Caco-2 (cell line): Measurements from ENCODE around the gene TIMM9. TPM values are rescaled to one million over a fixed set of nuclear protein-coding genes. Genes with fewer than 3 reads are reported as not detected.

ENCODE experiments used
- Bru-seq: library from RNA; stranded (reverse); fragments of 400-500 nt; gene quantifications from one replicate; lab custom pipeline; 2021; lab: Mats Ljungman, UMichigan
- BruChase-seq, 2 experiments: library from RNA; stranded (reverse); fragments of 400-500 nt; gene quantifications; one replicate each; lab custom pipeline; 2021; lab: Mats Ljungman, UMichigan
- BruUV-seq: library from RNA; stranded (reverse); fragments of 400-500 nt; replicated peaks from 2 replicates; lab custom pipeline; 2021; lab: Mats Ljungman, UMichigan
- CTCF ChIA-PET: fragments of 300-600 bp; sonication (Branson Sonifier 250); formaldehyde crosslinking; loops from one replicate; lab custom pipeline; 2022; ENCODE audit warnings: antibody characterized with exemption; lab: Charles Lee
- POLR2A ChIA-PET: fragments of 300-600 bp; sonication (Branson Sonifier 250); formaldehyde crosslinking; loops from one replicate; lab custom pipeline; 2022; ENCODE audit warnings: antibody characterized with exemption; lab: Charles Lee
- DNase-seq, 2 experiments: peaks; one replicate each; pipeline versions ENCODE4 v3.0.0 to v3.0.0-alpha.2; 2020 to 2022
- H3K27me3 ChIP-seq: replicated peaks from 2 replicates; pipeline ENCODE4 v1.6.0; 2011; ENCODE audit warnings: low read length; ENCODE audit not compliant: control insufficient read depth, insufficient read depth
- H3K36me3 ChIP-seq: 2 replicates; pipeline ENCODE4 v1.5.1; 2011; ENCODE audit warnings: low read length; ENCODE audit not compliant: control insufficient read depth, insufficient read depth
- H3K4me1 ChIP-seq: fragments of 250-450 bp; sonication (Bioruptor Pico); 2 replicates; pipeline ENCODE4 v1.5.1; 2020; ENCODE audit warnings: mild to moderate bottlenecking
- H3K4me3 ChIP-seq: 2 replicates; pipeline ENCODE4 v1.5.1; 2011; ENCODE audit warnings: low read depth, mild to moderate bottlenecking, control low read depth, low read length
- H3K9me3 ChIP-seq: fragments of 250-450 bp; sonication (Bioruptor Pico); 2 replicates; pipeline ENCODE4 v1.5.1; 2020; ENCODE audit warnings: mild to moderate bottlenecking, moderate library complexity
- H3K27ac Mint-ChIP-seq: one replicate; pipeline ENCODE4 v1.8.0; 2022; ENCODE audit warnings: mixed read lengths; ENCODE audit not compliant: unreplicated experiment
- H3K27me3 Mint-ChIP-seq: one replicate; pipeline ENCODE4 v1.8.0; 2022; ENCODE audit warnings: mixed read lengths; ENCODE audit not compliant: insufficient read depth, unreplicated experiment
- H3K36me3 Mint-ChIP-seq: one replicate; pipeline ENCODE4 v1.8.0; 2022; ENCODE audit warnings: mild to moderate bottlenecking, mixed read lengths; ENCODE audit not compliant: insufficient read depth, unreplicated experiment
- H3K4me1 Mint-ChIP-seq: one replicate; pipeline ENCODE4 v1.8.0; 2022; ENCODE audit warnings: low read depth, mixed read lengths; ENCODE audit not compliant: unreplicated experiment
- H3K4me3 Mint-ChIP-seq: one replicate; pipeline ENCODE4 v1.8.0; 2022; ENCODE audit warnings: mild to moderate bottlenecking, moderate library complexity, mixed read lengths; ENCODE audit not compliant: unreplicated experiment
- H3K9me3 Mint-ChIP-seq: one replicate; pipeline ENCODE4 v1.8.0; 2022; ENCODE audit warnings: mixed read lengths; ENCODE audit not compliant: unreplicated experiment
- intact Hi-C: fragments of 100-400 bp; cut with micrococcal nuclease; formaldehyde crosslinking; loops from one replicate; pipeline ENCODE4 v1.10.0; 2022; ENCODE audit not compliant: unreplicated experiment
- long read RNA-seq: library from polyadenylated mRNA; stranded (forward); transcript quantifications from one replicate; pipeline ENCODE4 v2.0.0, GENCODE V29; 2022
- total RNA-seq: library from RNA; stranded (reverse); gene quantifications from 2 replicates; pipeline ENCODE4 v1.2.3, GENCODE V29; 2022
- TF ChIP-seq, protein P1 (sequence below), 2 experiments: fragments of 200-600 bp in 1 of 2; IDR thresholded peaks; 1 replicate in 1 of 2; 2 replicates in 1 of 2; pipeline versions ENCODE4 v1.5.1 to v1.8.0; 2011 to 2022; ENCODE audit warnings: antibody characterized with exemption in 1 of 2, control low read depth in 1 of 2, inconsistent platforms in 1 of 2, low read depth in 1 of 2, low read length in 1 of 2, mild to moderate bottlenecking in 1 of 2, moderate library complexity in 1 of 2; ENCODE audit not compliant: insufficient read depth in 1 of 2, severe bottlenecking in 1 of 2, unreplicated experiment in 1 of 2

TIMM9 gene, protein sequence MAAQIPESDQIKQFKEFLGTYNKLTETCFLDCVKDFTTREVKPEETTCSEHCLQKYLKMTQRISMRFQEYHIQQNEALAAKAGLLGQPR
- total RNA-seq (68.5 and 69.2 TPM in 2 replicates), Bru-seq, nascent RNA (percentile 82 among the genes with signal in this experiment), BruChase-seq, experiment 1, labeled RNA remaining after a 2-hour chase (percentile 85 among the genes with signal in this experiment), BruChase-seq, experiment 2, labeled RNA remaining after a 6-hour chase (percentile 84 among the genes with signal in this experiment)
- long read RNA-seq, partial matches to known transcripts: 21 of 28 reads
- long read RNA-seq, other reads (novel, unspliced or antisense): 2 of 28 reads

DNA sequence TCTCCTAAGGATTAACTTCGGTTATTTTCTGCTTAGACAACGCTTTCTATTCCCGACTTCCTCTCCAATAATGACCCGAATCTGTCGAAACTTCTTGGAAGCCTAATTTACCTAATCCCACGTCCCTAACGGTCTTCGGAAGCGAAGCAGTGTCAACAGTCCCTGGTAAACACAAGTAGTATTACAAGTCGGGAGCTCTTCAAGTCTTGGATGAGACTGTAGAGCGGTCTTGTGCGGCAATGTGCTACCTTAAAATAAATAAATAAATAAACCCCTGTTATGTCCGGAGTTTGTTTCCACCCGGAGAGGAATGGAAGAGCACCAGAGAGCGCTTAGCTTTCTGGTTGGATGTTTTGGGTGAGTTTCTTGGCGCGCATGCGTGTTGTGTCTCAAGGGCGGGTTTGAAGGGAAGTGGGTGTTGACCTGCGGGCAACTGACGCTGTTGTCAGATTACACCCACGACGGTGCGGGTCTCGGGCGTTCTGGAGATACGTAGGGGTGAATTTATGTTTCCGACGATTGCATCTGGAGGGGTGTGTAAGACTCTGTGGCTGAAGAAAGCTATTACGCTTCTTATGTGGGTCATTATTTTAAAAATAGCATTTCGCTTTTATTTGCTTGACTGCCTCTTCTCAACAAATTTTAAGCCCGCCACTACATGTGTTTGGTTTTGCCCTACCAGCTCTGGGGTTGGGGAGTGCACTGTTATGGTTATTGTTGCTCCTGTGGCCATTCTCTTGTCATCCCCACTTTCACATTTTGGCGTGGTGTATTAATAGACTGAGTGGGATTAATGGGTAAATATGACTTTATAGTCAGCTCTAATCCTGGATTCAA lies at the start of gene TIMM9, which contains the start of gene KIAA0586:
Gene TIMM9, minus strand, starts transcription at position 251 of the 837 bp plus-strand sequence. CDS start 15,586 bp downstream, outside the sequence.
Gene KIAA0586, plus strand, starts transcription at position 439 of the 837 bp plus-strand sequence. CDS start 546 bp downstream, outside the sequence.
- H3K36me3 ChIP-seq: no peaks in the 10 kb centered on the region; the same call in 1 of the 2 replicates
- peak within 1 kb of the TSS; percentile 97 for H3K4me3 Mint-ChIP-seq
- DNase-seq: peak; percentile 93 to 98
- peaks cover 38% of the 10 kb centered on the region for H3K36me3 Mint-ChIP-seq
- intact Hi-C loops: no loop called here
- H3K27me3 Mint-ChIP-seq: no peaks in the 10 kb centered on the region
- no peaks in the 10 kb centered on the region for H3K9me3 ChIP-seq
- peak within 1 kb of the TSS; percentile 93 for H3K27ac Mint-ChIP-seq
- TF ChIP-seq, protein P1, sequence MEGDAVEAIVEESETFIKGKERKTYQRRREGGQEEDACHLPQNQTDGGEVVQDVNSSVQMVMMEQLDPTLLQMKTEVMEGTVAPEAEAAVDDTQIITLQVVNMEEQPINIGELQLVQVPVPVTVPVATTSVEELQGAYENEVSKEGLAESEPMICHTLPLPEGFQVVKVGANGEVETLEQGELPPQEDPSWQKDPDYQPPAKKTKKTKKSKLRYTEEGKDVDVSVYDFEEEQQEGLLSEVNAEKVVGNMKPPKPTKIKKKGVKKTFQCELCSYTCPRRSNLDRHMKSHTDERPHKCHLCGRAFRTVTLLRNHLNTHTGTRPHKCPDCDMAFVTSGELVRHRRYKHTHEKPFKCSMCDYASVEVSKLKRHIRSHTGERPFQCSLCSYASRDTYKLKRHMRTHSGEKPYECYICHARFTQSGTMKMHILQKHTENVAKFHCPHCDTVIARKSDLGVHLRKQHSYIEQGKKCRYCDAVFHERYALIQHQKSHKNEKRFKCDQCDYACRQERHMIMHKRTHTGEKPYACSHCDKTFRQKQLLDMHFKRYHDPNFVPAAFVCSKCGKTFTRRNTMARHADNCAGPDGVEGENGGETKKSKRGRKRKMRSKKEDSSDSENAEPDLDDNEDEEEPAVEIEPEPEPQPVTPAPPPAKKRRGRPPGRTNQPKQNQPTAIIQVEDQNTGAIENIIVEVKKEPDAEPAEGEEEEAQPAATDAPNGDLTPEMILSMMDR (IDR thresholded peaks at IDR 0.05; ENCODE audit: insufficient read depth in 1 of 2, low read depth in 1 of 2, low read length in 1 of 2, severe bottlenecking in 1 of 2, unreplicated experiment in 1 of 2): no peak
- H3K4me1 ChIP-seq: peaks cover 3% of the 10 kb centered on the region; the same call in 1 of the 2 replicates
- peak within 1 kb of the TSS; percentile 71 for H3K4me3 ChIP-seq
- H3K4me1 Mint-ChIP-seq: no peaks in the 10 kb centered on the region
- no TSS peak for BruUV-seq
- ChIA-PET CTCF (interaction anchor here (0.8 kb wide), 1 partner anchor 31 kb away, joined by 3 read pairs; the partner anchor contains the start of gene TOMM20L), POLR2A (interaction anchor here (0.8 to 0.9 kb wide), 2 partner anchors 16 to 31 kb away, joined by 3 read pairs; partner anchors contain the start of gene TOMM20L)
- no peaks in the 10 kb centered on the region for H3K27me3 ChIP-seq
- H3K9me3 Mint-ChIP-seq: no peaks in the 10 kb centered on the region

DNA sequence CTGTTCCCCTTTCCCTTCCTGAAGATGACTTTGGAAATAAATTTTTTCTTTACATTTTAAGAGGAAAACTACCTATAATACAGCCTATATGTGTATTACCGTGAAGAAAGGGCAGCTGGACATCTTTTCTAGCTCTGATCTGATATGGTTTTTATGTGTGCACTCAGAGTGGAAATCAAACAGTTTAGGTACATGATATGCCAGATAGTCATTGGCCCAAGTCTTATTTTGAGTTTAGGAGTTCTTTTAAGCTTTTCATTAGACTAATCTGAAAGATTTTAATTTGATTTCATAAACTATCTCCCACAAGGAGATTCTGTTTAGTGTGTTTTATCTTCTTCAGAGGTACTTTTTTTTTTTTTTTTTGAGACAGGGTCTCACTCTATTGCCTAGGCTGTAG lies 49.0 kb upstream of the TIMM9 start:
- Histone ChIP-seq H3K4me1 (no peaks in the 10 kb centered on the region), H3K27me3 (no peaks in the 10 kb centered on the region), H3K4me3 (no peak overlapping the region), H3K36me3 (no peaks in the 10 kb centered on the region), H3K9me3 (no peaks in the 10 kb centered on the region)
- DNase-seq: no peak
- CTCF ChIA-PET: interaction anchor here (0.6 to 0.7 kb wide), 2 partner anchors 62 to 952 kb away, joined by 5 read pairs; no protein-coding TSS in a partner anchor
- Mint-ChIP-seq H3K27me3 (no peaks in the 10 kb centered on the region), H3K36me3 (peaks cover 6% of the 10 kb centered on the region), H3K4me1 (no peaks in the 10 kb centered on the region), H3K27ac (no peak overlapping the region), H3K4me3 (no peak overlapping the region), H3K9me3 (no peaks in the 10 kb centered on the region)
- TF ChIP-seq, protein P1 (IDR thresholded peaks at IDR 0.05; ENCODE audit: insufficient read depth in 1 of 2, low read depth in 1 of 2, low read length in 1 of 2, severe bottlenecking in 1 of 2, unreplicated experiment in 1 of 2): no peak
- BruUV-seq: no TSS peak
- POLR2A ChIA-PET: no interaction called here
- intact Hi-C loops: no loop called here

DNA sequence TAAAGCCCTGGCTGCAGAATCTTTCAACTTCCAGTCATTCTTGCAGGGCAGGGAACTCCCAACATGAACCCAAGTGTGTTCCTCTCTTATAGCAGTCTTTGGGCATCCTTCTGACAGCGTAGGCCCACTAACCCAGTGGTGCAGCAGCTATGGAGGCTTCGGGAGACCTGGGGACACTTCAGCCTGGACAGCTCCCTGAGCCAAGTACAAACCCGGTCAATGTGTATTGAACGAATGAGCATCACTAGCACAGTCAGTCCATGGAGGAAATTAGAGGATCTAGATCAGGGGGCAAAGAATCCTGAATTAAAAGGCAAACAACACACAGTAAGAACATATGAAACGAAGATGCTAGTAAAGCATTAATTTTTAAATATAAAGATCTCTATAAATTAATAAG lies 42.0 kb upstream of the TIMM9 start:
- DNase-seq: no peak
- Histone ChIP-seq H3K4me1 (no peaks in the 10 kb centered on the region; the same call in 1 of the 2 replicates), H3K4me3 (no peak overlapping the region), H3K9me3 (no peaks in the 10 kb centered on the region), H3K36me3 (no peaks in the 10 kb centered on the region), H3K27me3 (no peaks in the 10 kb centered on the region)
- Mint-ChIP-seq H3K4me3 (no peak overlapping the region), H3K4me1 (no peaks in the 10 kb centered on the region), H3K27me3 (no peaks in the 10 kb centered on the region), H3K36me3 (peaks cover 14% of the 10 kb centered on the region), H3K9me3 (no peaks in the 10 kb centered on the region), H3K27ac (peak overlapping the region; percentile 49)
- BruUV-seq: no TSS peak
- POLR2A ChIA-PET: no interaction called here
- CTCF ChIA-PET: no interaction called here
- intact Hi-C loops: no loop called here
- TF ChIP-seq, protein P1 (IDR thresholded peaks at IDR 0.05; ENCODE audit: insufficient read depth in 1 of 2, low read depth in 1 of 2, low read length in 1 of 2, severe bottlenecking in 1 of 2, unreplicated experiment in 1 of 2): no peak
